SK-N-SH (cell line): ENCODE measurements around the gene LDB3. TPM values are rescaled to one million over a fixed set of nuclear protein-coding genes. Genes with fewer than 3 reads are reported as not detected.

ENCODE experiments used
- CTCF ChIA-PET: fragments of 300-600, 350-600 bp; formaldehyde crosslinking; extraction: SDS; loops from one replicate; lab custom pipeline; 2021; lab: Yijun Ruan, JAX
- POLR2A ChIA-PET: fragments of 350-600 bp; sonication (Branson Sonifier 250); formaldehyde crosslinking; extraction: SDS; loops from one replicate; lab custom pipeline; 2020; ENCODE audit warnings: antibody characterized with exemption, inconsistent platforms; lab: Yijun Ruan, JAX
- DNase-seq: peaks from one replicate; pipeline ENCODE4 v3.0.0; 2012
- H2AFZ ChIP-seq: fragments of 200-600 bp; sonication (generic); 2 replicates; pipeline ENCODE4 v1.8.1; 2016; ENCODE audit warnings: antibody characterized with exemption, mild to moderate bottlenecking, low read depth
- H3F3A ChIP-seq: fragments of 200-600 bp; sonication (generic); replicated peaks from 2 replicates; pipeline ENCODE3; 2016; ENCODE audit warnings: antibody characterized with exemption, mild to moderate bottlenecking; ENCODE audit not compliant: insufficient read depth
- H3K27ac ChIP-seq, 2 experiments: fragments of 200-500 bp in 1 of 2; fragments of 200-600 bp in 1 of 2; sonication (Bioruptor generic) in 1 of 2; sonication (generic), shearing (Covaris generic) in 1 of 2; 2 replicates each; pipeline versions ENCODE4 v1.5.1 to v1.6.1; 2014 to 2016; ENCODE audit warnings: low read depth in 2 of 2, inconsistent platforms in 1 of 2, low read length in 1 of 2, mild to moderate bottlenecking in 1 of 2, mixed read lengths in 1 of 2
- H3K27me3 ChIP-seq: fragments of 200-600 bp; sonication (generic), shearing (Covaris generic); 2 replicates; pipeline ENCODE4 v1.6.1; 2016; ENCODE audit warnings: mixed run types; ENCODE audit not compliant: insufficient read depth
- H3K36me3 ChIP-seq, 2 experiments: fragments of 200-500 bp in 1 of 2; fragments of 200-600 bp in 1 of 2; sonication (Bioruptor generic) in 1 of 2; sonication (generic) in 1 of 2; replicated peaks in 1 of 2; 2 replicates each; pipeline versions ENCODE3 to v1.5.1; 2014 to 2016; ENCODE audit warnings: low read length in 1 of 2, mild to moderate bottlenecking in 1 of 2; ENCODE audit not compliant: insufficient read depth in 2 of 2, control insufficient read depth in 1 of 2
- H3K4me1 ChIP-seq, 2 experiments: fragments of 200-500 bp in 1 of 2; fragments of 200-600 bp in 1 of 2; sonication (Bioruptor generic) in 1 of 2; sonication (generic), shearing (Covaris generic) in 1 of 2; 2 replicates each; pipeline versions ENCODE4 v1.5.1 to v1.6.1; 2014 to 2016; ENCODE audit warnings: low read depth in 1 of 2, low read length in 1 of 2, mixed run types in 1 of 2; ENCODE audit not compliant: insufficient read depth in 2 of 2, control insufficient read depth in 1 of 2
- H3K4me2 ChIP-seq: fragments of 200-600 bp; sonication (generic), shearing (Covaris generic); 2 replicates; pipeline ENCODE4 v1.6.1; 2017; ENCODE audit warnings: mixed run types
- H3K4me3 ChIP-seq, 2 experiments: fragments of 200-500 bp in 1 of 2; fragments of 200-600 bp in 1 of 2; sonication (Bioruptor generic) in 1 of 2; sonication (generic), shearing (Covaris generic) in 1 of 2; 2 replicates each; pipeline versions ENCODE4 v1.5.1 to v1.8.1; 2014 to 2016; ENCODE audit warnings: low read depth in 2 of 2, inconsistent platforms in 1 of 2, low read length in 1 of 2, mild to moderate bottlenecking in 1 of 2, mixed read lengths in 1 of 2, moderate library complexity in 1 of 2
- H3K79me2 ChIP-seq: fragments of 200-600 bp; sonication (generic); 2 replicates; pipeline ENCODE4 v1.8.1; 2017; ENCODE audit warnings: mild to moderate bottlenecking; ENCODE audit not compliant: insufficient read depth
- H3K9ac ChIP-seq: fragments of 200-600 bp; sonication (generic); 2 replicates; pipeline ENCODE4 v1.6.1; 2017; ENCODE audit warnings: mixed run types
- H3K9me2 ChIP-seq: fragments of 200-600 bp; sonication (generic); 2 replicates; pipeline ENCODE4 v1.6.1; 2017; ENCODE audit warnings: mixed run types
- H3K9me3 ChIP-seq: fragments of 200-600 bp; sonication (generic); 2 replicates; pipeline ENCODE4 v1.6.1; 2017; ENCODE audit warnings: mixed run types, mild to moderate bottlenecking, moderate library complexity
- H4K20me1 ChIP-seq: fragments of 200-600 bp; sonication (generic); 2 replicates; pipeline ENCODE4 v1.6.1; 2017; ENCODE audit warnings: mild to moderate bottlenecking, mixed run types; ENCODE audit not compliant: insufficient read depth
- ELF1 ChIP-seq: IDR thresholded peaks from 2 replicates; pipeline ENCODE4 v1.4.0; 2012
- EP300 ChIP-seq, 2 experiments: IDR thresholded peaks; 2 replicates each; pipeline versions ENCODE4 v1.4.0 to v1.6.1; 2012; ENCODE audit warnings: borderline replicate concordance in 1 of 2, low read depth in 1 of 2, low read length in 1 of 2
- FOXM1 ChIP-seq: IDR thresholded peaks from 2 replicates; pipeline ENCODE4 v1.4.0; 2012; ENCODE audit warnings: low read depth, mild to moderate bottlenecking
- IRF3 ChIP-seq: fragments of 150-350 bp; IDR thresholded peaks from 2 replicates; pipeline ENCODE4 v1.6.1; 2016; ENCODE audit warnings: mild to moderate bottlenecking, low read depth, low read length
- JUND ChIP-seq: IDR thresholded peaks from 2 replicates; pipeline ENCODE4 v1.4.0; 2012
- MEF2A ChIP-seq: IDR thresholded peaks from 2 replicates; pipeline ENCODE4 v1.4.0; 2012; ENCODE audit warnings: low read depth, borderline replicate concordance
- NFIC ChIP-seq: IDR thresholded peaks from 2 replicates; pipeline ENCODE4 v1.4.0; 2012; ENCODE audit warnings: borderline replicate concordance
- NRF1 ChIP-seq: IDR thresholded peaks from 2 replicates; pipeline ENCODE4 v1.6.1; 2012; ENCODE audit warnings: low read depth, mild to moderate bottlenecking, low read length
- POLR2AphosphoS5 ChIP-seq: IDR thresholded peaks from 2 replicates; pipeline ENCODE4 v1.6.1; 2012; ENCODE audit warnings: low read depth, low read length
- RAD21 ChIP-seq: IDR thresholded peaks from 2 replicates; pipeline ENCODE4 v1.6.1; 2012; ENCODE audit warnings: mild to moderate bottlenecking, low read length
- REST ChIP-seq: IDR thresholded peaks from 2 replicates; pipeline ENCODE4 v1.6.1; 2012; ENCODE audit warnings: mild to moderate bottlenecking, low read depth, low read length, moderate library complexity
- SMC3 ChIP-seq: IDR thresholded peaks from 2 replicates; pipeline ENCODE4 v1.6.1; 2012; ENCODE audit warnings: low read depth, low read length, improper control_type of control experiment
- TAF1 ChIP-seq: IDR thresholded peaks from 2 replicates; pipeline ENCODE4 v1.6.1; 2012; ENCODE audit warnings: low read depth, mild to moderate bottlenecking, low read length, moderate library complexity, borderline replicate concordance
- TCF12 ChIP-seq: IDR thresholded peaks from 2 replicates; pipeline ENCODE4 v1.4.0; 2012
- WGBS: methylation state at CpG from one replicate; pipeline ENCODE4 v1.1.6; 2017; ENCODE audit warnings: low lambda C conversion rate; 5-methylcytosine and 5-hydroxymethylcytosine counted together
- polyA plus RNA-seq, 3 experiments: library from polyadenylated mRNA; depleted of rRNA; stranded (reverse); fragments of >200 nt; gene quantifications; 2 replicates each; pipeline ENCODE4 v1.2.3, GENCODE V29; 2012
- TF ChIP-seq, protein P1 (sequence below): fragments of 200-600 bp; sonication (generic); IDR thresholded peaks from 2 replicates; pipeline ENCODE4 v1.6.1; 2017; ENCODE audit warnings: antibody characterized with exemption, mild to moderate bottlenecking, moderate library complexity

The LDB3 gene
- polyA plus RNA-seq, 1 of the 3 experiments (the other 2 are of a cell fraction): 0.48 TPM

GRCh38 chr10:86700851-86701617 lies 32.7 kb downstream of the LDB3 start (continued):
- TF ChIP-seq REST (no peak), IRF3 (no peak)

DNA sequence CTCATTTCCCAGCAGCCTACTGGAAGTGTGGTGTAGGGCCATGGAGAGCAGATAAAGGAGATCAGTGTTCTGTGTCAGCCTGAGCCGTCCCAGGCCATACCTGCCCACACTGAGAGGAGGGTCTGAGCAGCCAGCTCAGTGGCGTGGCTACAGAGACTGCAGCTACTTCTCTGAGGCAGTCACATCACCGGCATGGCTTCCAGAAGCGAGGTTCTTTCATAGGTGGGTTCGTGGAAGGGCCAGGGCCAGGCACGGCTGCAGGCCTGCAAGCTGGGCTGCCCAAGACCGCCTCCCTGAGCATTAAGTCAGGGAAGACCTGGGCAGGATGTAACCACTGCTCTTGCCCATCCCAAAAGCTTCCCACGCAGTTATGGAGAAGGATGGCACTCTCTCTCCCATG lies 34.9 kb downstream of the LDB3 start:
- ChIA-PET CTCF (interaction anchor here (1.0 to 1.8 kb wide), 2 partner anchors 9 to 196 kb away, joined by 6 to 18 read pairs; no protein-coding TSS in a partner anchor), POLR2A (interaction anchor here (1.3 kb wide), 1 partner anchor 9 kb away, joined by 3 read pairs; no protein-coding TSS in a partner anchor)
- WGBS: 86% methylated on average over 1 of the region's 8 CpGs
- no peaks in the 10 kb centered on the region for H3K79me2 ChIP-seq
- no peak for TF ChIP-seq RAD21
- no peak for TF ChIP-seq NRF1
- no peak for TF ChIP-seq FOXM1
- no peak for TF ChIP-seq NFIC
- no peak for TF ChIP-seq POLR2AphosphoS5
- TF ChIP-seq, protein P1, sequence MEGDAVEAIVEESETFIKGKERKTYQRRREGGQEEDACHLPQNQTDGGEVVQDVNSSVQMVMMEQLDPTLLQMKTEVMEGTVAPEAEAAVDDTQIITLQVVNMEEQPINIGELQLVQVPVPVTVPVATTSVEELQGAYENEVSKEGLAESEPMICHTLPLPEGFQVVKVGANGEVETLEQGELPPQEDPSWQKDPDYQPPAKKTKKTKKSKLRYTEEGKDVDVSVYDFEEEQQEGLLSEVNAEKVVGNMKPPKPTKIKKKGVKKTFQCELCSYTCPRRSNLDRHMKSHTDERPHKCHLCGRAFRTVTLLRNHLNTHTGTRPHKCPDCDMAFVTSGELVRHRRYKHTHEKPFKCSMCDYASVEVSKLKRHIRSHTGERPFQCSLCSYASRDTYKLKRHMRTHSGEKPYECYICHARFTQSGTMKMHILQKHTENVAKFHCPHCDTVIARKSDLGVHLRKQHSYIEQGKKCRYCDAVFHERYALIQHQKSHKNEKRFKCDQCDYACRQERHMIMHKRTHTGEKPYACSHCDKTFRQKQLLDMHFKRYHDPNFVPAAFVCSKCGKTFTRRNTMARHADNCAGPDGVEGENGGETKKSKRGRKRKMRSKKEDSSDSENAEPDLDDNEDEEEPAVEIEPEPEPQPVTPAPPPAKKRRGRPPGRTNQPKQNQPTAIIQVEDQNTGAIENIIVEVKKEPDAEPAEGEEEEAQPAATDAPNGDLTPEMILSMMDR: no peak
- TF ChIP-seq IRF3: no peak
- no peak for TF ChIP-seq TAF1
- no peak for TF ChIP-seq MEF2A
- TF ChIP-seq SMC3: no peak
- TF ChIP-seq ELF1: no peak
- TF ChIP-seq JUND: no peak
- TF ChIP-seq TCF12: no peak
- no peak for TF ChIP-seq EP300 (IDR thresholded peaks at IDR 0.05; ENCODE audit: borderline replicate concordance in 1 of 2, low read depth in 1 of 2, low read length in 1 of 2)
- H3K9ac ChIP-seq: no peak overlapping the region
- H4K20me1 ChIP-seq: no peaks in the 10 kb centered on the region
- H3K36me3 ChIP-seq: no peaks in the 10 kb centered on the region
- H3F3A ChIP-seq: no peaks in the 10 kb centered on the region
- no peaks in the 10 kb centered on the region for H3K9me3 ChIP-seq
- no peaks in the 10 kb centered on the region for H3K9me2 ChIP-seq
- DNase-seq: no peak
- H2AFZ ChIP-seq: no peak overlapping the region
- H3K27me3 ChIP-seq: no peaks in the 10 kb centered on the region
- H3K4me3 ChIP-seq: no peak overlapping the region
- no peak overlapping the region for H3K27ac ChIP-seq
- no peak overlapping the region for H3K4me2 ChIP-seq
- no peaks in the 10 kb centered on the region for H3K4me1 ChIP-seq
